Measurements from ENCODE around the gene HYI.

DNA sequence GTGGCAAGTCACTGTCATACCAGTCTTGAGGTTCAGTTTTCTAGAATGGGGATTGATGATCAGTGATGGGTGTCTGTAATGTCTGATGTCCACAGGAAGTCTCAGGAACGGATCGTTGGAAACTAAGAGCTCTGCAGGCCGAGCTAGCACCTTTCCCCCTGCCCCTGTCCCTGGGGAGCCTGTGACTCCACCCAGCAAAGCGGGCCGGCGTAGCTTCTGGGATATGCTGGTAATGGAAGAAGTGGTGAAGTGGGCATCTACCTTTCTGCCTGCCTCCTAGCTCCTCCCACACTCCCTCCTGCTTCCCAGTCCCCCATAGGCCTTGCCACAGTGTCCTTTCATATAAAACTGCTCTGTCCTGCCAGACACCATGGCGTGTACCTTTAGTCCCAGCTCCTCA is 13.4 kb downstream of the HYI start:
- TF ChIP-seq POLR2A (IDR thresholded peaks at IDR 0.05) (no peak), POLR2AphosphoS5 (IDR thresholded peaks at IDR 0.05) (no peak)
- TF ChIP-seq, protein P1, sequence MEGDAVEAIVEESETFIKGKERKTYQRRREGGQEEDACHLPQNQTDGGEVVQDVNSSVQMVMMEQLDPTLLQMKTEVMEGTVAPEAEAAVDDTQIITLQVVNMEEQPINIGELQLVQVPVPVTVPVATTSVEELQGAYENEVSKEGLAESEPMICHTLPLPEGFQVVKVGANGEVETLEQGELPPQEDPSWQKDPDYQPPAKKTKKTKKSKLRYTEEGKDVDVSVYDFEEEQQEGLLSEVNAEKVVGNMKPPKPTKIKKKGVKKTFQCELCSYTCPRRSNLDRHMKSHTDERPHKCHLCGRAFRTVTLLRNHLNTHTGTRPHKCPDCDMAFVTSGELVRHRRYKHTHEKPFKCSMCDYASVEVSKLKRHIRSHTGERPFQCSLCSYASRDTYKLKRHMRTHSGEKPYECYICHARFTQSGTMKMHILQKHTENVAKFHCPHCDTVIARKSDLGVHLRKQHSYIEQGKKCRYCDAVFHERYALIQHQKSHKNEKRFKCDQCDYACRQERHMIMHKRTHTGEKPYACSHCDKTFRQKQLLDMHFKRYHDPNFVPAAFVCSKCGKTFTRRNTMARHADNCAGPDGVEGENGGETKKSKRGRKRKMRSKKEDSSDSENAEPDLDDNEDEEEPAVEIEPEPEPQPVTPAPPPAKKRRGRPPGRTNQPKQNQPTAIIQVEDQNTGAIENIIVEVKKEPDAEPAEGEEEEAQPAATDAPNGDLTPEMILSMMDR (IDR thresholded peaks at IDR 0.05): no peak

Measured in prostate gland (tissue), 2 donors.